NCI-H2196 (cell line): ENCODE measurements around the gene ARAP3.

ENCODE experiments used
- DNase-seq: peaks from one replicate; lab custom pipeline; 2025; ENCODE audit not compliant: unreplicated experiment; lab: John Stamatoyannopoulos, UW

The ARAP3 gene

DNA sequence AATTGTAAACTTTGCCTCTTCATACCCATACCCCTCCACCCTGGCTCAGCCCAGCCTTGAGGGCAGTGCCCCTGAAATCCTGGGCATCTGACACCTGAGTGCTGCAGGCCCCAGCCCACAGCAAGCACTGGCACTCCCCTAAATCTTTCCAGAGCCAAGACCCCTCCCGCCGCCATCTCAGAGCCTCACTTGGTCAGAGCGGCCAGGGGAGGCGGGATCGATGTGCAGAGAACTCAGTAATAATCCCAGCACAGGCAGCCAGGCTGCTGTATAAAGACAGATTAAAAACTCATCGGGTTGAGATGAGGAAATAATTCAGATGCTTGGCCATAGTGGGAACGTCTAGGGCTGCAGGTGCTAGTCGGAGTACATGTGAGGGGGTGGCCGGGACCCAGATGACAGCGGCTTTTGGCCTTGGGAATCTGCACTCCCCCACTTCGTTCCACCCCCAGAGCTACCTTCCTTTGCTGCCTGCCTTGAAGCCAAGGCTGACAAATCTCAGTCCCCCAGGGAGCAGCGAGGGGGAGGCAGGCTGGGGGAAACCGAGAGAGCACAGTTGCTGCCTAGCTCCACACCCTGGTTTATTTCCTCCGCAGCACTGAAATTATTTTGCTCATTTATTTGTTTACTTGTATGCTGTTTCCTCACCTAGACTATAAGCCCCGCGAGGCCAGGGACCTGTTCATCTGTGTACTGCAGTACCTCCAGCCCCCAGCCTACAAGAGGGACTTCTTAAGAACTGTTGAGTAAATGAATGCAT, 19.5 kb upstream of the ARAP3 start:
- no peak for DNase-seq

DNA sequence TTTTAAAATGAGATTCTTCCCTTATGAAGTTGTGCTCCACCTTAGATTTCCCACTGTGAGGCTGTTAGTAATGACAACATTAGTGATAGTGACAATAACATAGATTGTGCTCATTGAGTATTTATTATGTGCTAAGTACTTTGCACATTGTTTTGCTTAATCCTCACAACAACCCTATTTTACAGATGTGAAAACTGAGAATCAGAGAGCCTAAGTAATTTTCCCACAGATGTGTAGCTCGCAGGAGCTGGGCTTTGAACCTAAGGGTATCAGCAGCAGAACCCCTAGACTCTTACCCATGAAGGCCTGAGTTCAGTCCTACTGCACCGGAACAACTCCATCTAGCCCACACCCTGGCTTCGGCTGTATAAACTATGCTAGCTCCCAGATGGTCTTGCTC, 15.6 kb upstream of the ARAP3 start:
- no peak for DNase-seq

DNA sequence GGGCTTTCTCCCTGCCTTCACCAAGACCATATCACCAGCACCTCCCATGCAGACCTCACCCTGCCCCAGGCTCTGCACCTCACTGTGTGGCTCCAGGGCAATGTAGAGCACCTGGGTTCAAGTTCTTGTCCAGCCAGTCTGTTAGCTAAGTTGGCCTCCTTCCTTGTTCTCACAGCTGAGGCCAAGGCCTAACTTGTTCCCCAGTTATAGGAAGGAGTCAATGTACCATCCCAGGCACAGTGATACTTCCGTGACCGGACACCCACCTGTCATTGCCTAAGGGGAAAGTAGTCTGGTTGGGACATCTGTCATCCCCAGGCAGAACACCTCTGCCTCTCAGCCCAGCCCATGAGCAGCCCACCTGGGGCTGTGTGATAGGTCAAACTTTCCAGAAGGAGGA, 14.4 kb upstream of the ARAP3 start:
- DNase-seq = no peak

DNA sequence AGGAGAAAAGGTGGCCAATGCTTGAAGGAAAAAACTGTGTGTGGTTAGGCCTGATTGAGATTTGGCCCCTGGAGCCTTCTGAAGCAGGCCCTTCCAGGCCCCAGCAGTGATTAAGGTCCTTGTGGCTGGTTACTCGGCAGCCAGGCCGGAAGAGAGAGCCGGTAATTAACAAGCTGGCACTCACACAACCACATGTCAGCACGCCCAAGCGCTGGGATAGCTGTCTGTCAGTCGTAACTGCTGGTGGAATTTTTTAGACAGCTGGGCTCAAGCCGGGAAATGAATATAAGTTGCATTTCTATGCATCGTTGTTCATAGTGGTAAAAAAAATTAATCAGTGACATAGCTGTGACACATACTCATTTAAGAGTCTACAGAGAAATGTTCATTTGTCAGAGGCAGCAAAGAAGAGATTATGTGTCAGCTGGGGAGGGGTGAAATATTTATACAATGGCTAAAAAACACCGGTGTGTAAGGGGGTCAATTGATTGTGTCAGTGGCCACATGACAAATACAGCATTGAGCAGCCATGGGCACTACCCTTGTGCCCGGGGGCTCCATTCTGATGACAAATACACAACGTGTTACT, 13.7 kb upstream of the ARAP3 start:
- DNase-seq = no peak

DNA sequence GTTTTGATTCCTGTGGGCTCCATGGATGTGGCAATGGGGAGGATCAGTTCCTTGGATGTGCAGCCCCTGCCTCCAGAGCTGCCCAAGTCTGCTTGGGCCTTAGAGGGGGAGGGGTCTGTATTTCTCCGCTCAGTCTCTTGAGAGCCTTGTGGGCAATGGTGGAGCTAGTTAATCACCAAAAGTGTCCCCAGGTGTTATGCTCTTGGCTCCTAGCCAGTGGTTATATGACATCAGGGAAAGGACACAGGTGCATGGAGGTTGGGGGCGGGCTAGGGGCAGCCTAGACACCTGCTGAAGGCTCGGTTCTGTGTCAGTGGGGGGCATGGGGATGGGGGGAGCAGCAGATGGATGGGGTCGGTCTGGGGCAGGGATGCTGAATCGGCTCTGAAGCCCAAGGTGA, 12.4 kb upstream of the ARAP3 start:
- no peak for DNase-seq

DNA sequence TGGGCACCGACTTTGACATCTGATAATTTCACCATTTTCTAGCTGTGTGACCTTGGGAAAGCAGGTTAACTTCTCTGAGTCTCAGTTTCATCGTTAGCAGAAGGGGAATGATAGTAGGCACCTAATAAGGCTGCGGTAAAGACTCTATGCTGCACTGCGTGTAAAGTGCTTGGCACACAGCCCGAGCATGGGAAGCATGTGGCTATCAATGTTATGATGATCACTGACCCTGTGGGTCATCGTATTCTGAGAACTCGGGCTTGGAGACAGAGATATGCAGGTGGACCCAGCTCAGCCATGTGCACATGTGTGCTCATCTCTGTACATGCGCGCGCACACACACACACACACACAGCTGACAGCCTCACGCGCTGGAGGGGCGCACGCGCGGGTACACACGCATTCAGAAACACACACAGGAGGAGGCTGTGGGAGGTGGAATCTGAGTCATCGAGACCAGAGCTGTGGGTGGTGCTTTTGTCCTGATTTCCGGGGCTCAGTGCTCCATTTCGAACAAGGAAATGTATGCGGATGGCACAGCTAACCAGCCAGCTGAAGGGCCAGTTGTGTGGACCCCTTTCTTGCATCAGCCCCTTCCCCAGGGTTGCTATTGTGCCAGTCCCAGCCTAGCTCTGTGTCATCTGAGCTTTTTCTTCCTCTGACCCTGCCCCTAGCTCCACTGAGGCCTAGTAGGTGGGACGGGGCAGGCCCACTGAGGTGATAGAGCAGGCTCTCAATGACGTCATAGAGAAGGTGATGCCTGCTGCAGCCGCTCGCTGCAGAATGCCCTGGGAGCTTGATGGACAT, 11.1 kb upstream of the ARAP3 start:
- no peak for DNase-seq

DNA sequence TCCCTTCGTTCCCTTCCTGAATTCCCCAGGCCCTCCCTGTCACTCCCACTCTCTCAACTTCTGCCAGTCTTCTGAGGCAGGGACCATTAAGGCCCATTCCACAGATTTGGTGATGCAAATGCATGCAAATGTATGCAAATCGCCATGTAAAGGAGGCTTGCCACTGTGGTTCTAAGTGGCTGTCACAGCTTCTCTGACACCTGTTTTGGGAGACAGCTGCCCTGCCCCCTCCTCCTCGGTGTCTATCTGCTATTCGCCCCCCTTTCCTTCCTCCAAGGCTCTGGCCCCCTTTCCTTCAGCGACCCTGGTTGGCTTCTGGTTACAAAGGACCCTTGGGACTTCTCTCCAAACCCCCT, 10.5 kb upstream of the ARAP3 start:
- no peak for DNase-seq

DNA sequence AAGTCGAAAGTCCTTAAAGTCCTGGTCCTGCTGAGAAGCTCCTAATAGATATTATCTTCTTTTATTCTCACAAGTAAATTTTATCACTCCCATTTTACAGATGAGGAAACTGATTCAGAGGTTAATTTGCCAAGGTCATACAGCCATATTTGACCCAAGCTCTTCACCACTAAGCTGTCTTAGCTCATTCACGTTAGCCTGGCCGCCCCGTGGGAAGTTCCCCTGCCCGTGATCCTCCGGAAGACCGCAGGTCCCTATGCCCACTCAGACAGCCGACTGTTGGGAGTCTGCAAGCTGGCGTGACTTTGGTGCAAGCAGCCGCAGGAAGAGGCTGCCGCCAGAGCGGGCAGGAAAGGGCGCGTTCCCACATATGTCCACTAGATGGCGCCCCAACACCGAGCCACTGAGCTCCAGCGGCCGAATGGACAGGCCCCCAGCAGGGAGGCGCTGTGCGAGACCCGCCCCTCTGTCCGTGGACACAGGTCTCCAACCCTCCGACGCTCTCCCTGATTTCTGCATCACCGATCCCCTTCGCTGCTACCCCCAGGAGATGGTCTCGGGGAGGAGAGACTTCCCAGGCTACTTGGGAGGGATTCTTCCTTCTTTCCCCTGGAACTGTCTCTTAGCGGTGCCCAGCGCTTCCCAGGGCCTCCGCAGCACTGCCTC, 10.0 kb upstream of the ARAP3 start:
- peak; percentile 83 for DNase-seq

DNA sequence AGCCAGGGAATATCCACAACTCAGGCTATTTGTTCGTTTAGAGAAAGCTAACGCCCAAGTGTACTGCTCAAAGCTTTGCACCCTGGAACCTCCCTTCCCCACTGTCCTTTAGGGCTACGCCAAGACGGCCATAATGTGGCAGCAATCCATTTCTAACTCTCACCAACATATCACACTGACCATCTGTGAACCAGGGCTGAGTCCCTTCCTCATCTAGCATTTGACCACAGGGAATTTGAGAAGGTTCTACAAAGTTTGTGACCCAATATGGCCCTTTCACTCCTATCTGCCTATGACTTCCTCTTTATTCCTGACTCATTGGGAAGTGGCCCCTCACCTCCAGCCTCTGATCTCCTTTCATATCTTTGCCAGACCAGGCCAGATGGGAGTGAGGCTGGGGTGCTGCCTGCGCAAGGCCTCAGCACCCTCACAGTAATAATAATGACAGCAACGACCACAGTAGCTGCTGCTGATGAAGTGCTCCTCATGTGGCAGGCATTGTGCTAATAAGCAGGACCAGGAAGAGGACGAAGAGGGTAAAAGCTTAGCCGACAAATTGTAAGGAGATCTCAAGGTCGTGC, 9.3 kb upstream of the ARAP3 start:
- no peak for DNase-seq

DNA sequence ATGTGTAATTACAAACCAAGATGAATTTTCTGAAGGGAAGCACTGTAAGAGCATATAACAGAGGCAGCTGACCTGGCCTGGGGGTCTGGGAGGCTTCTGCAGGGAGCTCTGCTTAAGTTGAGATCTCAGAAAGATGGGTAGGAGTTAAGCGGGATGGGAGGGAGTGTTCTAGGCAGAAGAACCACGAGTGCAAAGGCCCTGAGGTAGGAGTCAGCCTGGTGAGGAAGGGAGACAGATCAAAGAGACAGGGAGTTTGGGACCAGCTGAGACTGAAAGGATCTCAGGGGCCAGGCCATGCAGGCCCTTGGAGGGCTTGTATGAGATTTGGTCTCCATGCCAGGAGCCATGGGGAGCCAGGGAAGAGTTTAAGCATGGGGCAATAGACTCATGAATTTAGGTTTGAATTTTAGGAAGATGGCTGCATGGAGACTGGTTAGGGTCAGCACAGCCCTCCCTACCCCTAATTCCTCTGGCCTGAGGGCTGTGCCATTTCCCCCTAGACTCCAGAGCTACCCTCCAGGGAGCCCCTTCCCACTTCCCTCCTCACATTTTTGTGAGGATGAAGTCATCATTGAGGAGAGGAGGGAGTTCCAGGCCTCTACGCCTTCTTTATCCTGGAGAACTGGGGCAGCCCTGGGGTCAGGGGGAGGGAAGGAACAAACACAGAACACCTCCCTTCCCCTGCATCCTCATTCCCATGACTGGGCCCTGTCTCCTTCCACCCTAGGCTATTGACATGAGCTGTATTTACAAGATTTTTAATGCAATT, 4.8 kb upstream of the ARAP3 start:
- DNase-seq = no peak

DNA sequence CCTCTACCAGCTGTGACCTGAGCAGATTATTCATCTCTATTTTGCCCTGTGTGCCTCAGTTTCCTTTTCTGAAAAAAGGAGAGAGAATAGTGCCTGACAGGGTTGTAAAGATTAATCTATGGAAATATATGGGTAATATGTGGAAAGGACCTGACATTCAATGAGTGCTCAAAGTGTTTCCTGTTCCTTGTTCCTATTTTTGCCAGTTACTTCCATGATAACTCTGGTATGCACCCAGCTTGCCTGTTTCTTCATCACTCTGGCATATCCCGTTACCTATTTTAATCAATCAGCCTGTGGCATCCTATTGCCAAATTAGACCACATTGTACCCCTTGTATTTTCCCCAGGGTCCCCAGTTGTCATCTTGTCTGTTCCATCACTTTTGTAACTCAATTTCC, 3.6 kb upstream of the ARAP3 start:
- no peak for DNase-seq

DNA sequence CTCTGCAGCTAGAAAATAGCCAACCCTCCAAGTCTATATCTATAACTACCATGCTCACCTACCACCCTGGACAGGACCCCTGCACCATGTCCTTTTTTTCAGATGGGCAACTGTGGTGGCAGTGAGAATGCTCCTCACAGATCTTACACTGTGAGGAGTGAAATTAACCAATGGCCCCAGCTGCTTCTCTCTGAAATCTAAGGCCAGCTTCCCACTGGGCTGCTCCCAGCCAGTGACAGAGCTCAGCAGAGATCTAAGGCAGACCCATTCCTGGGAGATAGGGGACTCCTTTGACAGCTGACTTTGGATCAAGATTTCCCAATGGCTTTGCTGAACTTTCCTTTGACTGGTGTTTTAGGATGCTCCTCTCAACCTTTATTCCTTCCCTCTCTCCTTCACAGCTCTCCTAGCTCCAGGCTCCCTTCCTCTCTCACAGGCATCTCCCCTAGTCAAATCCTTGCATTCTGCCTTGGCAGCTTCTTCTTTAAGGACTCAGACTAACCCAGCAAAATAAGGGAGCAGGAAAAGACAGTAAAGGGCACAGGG, 1.6 kb upstream of the ARAP3 start:
- DNase-seq = no peak

DNA sequence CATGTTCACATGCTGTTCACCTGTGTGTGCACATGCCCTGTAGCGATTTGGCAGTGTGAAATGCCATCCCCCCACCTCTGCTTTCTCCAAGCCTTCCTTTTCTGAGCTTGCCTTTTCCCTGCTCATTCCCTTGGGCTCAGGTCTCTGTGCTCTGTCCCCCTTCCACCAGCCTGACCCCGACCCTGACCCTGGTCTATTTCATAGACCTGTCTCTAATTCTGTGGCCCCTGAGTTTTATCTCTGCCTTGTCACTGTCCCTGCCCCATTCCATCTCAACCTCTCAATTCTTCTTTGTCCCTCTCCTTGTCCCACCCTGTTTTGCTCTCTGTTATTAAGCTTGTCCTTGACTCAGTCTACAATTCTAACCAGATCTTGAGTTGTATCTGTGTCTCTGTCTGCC, 735 bp downstream of the ARAP3 start:
- DNase-seq = no peak

DNA sequence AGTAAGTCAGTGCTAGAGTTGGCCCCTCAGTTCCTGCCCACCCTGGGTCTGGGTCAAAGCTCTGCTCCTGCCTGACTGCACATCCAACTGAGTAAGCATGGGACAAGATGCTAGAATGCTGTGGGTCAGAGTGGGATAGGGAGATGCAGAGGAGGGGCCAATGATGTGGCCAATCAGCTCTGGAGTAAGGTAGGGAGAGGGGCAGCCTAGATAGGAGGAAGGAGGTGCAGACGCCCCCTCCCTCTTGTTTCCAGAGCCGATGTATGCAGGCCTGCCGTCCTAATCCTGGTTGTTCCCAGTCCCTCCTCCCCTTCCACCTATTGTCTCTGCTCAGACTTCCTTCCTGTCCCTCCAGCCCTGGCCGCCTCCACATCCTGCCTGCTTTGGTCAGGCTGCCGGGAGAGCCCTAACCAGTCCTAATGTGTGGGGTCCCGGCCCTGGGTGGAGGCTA, 1.3 kb downstream of the ARAP3 start:
- DNase-seq = no peak

DNA sequence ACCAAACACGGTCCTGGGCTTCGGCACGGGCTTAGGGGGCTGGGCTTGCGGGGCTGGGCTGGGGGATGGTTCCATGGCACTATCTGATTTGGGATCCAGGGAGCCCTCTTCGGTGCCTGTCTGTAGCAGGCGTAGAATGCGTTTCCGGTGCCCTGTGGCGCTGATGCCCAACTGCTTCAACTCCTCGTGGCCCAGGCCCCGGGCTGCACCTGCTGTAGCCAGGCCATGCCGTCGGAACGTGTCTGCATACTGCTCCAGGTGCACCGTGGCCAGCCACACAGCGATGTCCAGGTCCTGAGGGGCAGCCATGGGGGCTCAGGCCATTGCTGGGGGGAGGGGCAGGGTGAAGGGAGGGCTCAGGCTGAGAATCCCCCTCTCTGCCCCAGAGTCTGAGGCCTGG, 1.9 kb downstream of the ARAP3 start:
- no peak for DNase-seq

DNA sequence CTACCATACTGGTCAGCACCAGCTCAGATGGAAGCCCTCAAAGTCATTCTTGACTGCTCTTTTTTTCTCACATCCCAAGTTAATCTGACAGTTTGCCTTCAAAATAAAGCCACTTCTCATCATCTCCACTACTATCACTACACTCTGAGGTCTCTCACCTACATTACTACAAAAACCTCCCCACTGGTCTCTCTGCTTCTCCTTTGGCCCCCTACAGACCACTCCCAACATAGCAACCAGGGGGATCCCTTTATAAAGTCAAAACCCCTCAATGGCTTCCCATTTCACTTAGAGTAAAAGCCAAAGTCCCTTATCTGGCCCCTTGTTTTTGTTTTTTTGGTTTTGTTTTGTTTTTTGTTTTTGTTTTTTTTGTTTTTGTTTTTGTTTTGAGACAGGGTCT, 4.6 kb downstream of the ARAP3 start:
- no peak for DNase-seq

DNA sequence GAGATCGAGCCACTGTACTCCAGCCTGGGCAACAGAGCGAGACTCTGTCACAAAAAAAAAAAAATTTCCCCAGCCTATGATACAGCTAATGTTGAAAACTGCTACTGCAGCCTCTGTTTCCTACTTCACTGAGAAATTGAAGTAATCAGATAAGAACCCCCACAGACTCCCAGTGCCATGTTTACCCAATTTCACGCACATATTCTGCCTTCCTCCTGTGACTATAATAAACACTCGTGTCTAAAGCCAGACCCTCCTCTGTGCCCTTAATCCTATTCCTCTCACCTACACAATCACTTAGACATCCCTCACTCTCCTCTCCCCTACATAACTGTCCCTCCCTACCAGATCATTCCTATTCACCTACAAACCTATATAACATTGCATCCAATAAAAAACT, 6.4 kb downstream of the ARAP3 start:
- no peak for DNase-seq

DNA sequence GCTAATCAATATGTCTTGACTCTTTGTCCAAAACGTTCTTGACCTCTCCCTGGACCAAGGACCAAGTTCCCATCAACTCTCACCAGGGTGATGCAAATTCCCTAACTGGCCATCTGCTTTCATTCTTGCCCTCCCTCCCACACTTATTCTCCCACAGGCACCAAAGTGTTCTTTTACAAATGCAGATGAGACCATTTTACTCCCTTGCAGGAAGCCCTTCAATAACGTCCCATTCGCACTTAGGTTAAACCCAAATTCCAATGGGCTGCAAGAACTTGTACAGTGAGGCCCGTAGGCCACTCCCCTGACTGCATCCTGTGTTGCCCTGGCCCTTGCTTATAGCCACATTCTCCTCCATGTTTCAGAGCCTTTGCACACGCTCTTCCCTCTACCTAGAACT, 7.3 kb downstream of the ARAP3 start:
- no peak for DNase-seq

DNA sequence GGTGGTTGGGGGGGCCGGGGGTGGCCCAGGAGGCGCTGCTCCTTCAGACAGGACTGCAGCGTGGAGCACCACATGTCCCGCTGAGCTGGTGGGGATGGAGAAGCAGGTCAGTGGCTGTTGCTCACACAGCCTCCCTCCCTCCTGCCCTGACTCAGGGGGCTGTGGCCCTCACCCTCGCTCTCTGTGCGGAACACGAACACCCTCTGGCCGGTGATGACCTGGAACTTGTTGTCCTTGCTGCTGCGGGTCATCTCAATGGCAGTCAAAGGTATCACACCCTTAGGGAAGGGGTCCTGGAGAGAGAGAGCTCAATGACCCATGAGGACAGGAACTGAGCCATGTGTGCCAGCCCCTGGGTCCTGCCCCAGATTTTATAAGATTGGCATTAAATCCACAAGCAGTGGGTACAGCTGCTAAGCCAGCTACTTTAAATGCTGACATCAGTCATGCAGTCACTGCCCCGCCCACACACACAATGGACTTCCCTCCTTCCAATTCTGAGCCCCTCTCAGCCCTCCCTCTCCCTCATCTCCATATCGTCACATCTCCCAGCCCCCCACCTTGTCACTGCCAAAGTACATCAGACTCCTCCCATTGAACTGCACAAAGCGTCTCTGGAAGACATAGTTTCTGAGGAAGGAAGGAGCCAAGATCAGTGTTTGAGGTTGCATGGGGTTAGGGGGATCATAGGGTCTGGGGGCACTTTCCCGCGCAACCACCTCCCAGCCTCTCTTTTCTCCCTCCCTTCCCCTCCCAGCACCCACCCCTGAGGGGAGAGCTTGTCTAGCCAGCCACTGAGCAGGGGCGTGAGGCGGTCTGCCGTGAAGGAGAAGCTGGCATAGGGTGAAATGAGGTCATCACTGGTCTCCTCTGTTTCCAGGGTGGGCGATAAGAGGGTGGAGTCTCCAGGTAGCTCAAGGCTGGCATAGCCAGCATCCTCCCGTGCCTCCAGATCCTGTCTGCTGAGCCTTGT, 8.9 kb downstream of the ARAP3 start:
- DNase-seq = no peak
